Retinal pigment epithelial cell (primary cell): ENCODE results near the gene OFD1.

ENCODE experiments used
- DNase-seq: peaks from one replicate; pipeline ENCODE4 v3.0.0-alpha.2; 2010; ENCODE audit warnings: low read depth
- H3K4me3 ChIP-seq: 2 replicates; pipeline ENCODE4 v1.5.1; 2011; ENCODE audit warnings: mild to moderate bottlenecking, low read length, control low read depth, moderate library complexity
- TF ChIP-seq, protein P1 (sequence below): conservative IDR thresholded peaks from 2 replicates; pipeline ENCODE4 v1.5.1; 2011; ENCODE audit warnings: low read depth, low read length, control low read depth, inconsistent platforms

The OFD1 gene

DNA sequence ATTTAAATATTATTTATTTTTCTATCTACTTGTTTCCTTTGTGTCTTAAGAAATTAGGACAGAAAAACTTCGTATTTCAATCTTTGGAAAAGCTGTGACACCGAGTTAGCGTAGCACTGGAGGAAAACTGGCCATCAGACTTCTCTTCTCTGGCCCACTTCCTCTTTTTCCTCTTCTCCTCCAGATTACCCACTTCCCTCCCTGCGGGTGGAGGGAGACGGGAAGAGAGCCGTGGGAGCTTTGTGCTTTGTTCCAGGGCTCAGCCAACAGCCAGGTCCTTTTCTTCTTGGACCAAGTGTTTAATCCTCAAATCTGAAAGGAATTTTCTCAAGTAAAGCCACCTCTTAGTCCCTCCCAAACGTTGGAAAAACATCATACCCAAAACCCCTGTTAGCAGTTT is 29.7 kb downstream of the OFD1 start:
- no peak for DNase-seq
- TF ChIP-seq, protein P1, sequence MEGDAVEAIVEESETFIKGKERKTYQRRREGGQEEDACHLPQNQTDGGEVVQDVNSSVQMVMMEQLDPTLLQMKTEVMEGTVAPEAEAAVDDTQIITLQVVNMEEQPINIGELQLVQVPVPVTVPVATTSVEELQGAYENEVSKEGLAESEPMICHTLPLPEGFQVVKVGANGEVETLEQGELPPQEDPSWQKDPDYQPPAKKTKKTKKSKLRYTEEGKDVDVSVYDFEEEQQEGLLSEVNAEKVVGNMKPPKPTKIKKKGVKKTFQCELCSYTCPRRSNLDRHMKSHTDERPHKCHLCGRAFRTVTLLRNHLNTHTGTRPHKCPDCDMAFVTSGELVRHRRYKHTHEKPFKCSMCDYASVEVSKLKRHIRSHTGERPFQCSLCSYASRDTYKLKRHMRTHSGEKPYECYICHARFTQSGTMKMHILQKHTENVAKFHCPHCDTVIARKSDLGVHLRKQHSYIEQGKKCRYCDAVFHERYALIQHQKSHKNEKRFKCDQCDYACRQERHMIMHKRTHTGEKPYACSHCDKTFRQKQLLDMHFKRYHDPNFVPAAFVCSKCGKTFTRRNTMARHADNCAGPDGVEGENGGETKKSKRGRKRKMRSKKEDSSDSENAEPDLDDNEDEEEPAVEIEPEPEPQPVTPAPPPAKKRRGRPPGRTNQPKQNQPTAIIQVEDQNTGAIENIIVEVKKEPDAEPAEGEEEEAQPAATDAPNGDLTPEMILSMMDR, result no peak
- H3K4me3 ChIP-seq, result no peak overlapping the region

DNA sequence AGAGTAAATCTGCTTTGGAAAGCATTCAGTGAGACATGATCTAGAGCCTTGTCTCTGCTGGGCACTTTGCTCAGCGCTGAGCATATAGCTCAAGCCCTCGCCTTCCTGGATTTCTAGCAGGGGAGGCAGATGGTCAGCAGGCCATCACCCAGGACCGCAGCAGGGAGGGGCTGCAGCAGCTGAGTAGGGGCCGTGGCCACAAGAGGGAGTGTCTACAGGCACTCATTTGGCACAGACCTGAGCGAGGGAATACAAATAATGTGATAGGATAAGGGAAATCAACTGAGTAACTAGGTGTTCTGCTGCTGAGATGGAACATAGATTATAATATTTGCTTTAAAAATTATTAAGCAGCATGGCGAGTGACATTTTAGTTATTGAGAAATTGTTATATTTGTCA is 30.2 kb downstream of the OFD1 start:
- H3K4me3 ChIP-seq, result no peak overlapping the region
- TF ChIP-seq, protein P1, result peak; percentile 53
- DNase-seq, result no peak

DNA sequence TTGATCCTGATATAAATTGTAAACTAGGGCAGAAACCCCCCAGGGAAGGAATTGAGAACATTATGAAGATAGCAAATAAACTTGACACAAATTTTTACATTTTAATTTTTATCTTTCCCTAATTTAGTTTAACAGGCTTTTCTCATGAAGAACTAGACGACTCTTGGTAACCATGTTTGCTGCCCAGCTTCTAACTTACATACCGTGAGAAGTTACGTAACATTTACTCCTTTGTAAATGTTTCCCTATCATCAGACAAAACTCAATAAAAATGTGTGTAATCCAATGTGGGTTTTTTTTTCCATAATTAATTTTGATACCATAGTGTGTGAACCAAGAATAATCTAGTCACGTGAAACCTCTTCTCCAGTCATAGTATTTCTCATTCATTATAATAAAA is 34.4 kb downstream of the OFD1 start:
- TF ChIP-seq, protein P1, result no peak
- DNase-seq, result no peak
- no peak overlapping the region for H3K4me3 ChIP-seq

DNA sequence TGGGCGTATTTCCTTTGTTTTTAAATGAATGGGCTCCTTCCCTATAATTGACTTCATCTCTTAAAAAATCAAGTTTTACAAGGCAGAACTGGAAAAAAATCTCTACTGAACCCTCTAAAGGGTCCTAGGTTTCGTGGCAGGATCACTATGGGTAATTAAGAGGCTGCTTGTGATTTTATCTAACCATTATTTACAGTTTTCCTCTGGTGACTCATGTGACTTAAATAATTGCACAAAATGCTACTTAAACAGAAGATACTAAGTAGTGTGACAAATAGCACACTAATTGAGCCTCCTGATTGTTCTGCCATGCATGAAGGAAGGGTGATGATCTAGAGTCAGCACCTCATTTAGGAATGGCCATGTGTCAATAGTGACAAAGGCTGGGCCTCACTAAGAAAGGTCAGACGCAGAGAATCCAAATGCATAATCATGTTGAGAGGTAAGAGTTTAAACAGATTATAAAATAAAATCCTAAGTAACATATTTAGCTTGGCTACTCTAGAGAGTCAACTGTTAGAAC is 35.5 kb downstream of the OFD1 start:
- TF ChIP-seq, protein P1, result no peak
- no peak overlapping the region for H3K4me3 ChIP-seq
- no peak for DNase-seq

DNA sequence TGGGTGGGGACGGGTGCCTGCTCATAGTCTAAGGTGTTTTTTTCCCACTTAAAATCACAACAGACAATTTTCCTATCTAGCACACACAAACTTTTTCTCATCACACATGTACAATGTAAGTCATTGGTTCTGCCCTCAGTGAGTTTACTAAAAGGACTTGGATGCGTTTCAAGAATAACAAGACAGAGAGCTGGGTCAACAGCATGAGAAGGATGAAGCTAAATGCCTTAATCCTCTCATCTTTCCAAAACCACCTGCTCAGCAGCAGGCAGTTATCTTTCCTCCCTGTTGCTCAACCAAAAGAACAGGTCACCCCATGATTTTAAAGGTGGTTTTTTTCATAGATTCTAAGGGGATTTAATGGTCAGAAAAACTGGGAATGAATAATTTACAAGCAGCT is 40.1 kb downstream of the OFD1 start:
- TF ChIP-seq, protein P1, result no peak
- DNase-seq, result no peak

DNA sequence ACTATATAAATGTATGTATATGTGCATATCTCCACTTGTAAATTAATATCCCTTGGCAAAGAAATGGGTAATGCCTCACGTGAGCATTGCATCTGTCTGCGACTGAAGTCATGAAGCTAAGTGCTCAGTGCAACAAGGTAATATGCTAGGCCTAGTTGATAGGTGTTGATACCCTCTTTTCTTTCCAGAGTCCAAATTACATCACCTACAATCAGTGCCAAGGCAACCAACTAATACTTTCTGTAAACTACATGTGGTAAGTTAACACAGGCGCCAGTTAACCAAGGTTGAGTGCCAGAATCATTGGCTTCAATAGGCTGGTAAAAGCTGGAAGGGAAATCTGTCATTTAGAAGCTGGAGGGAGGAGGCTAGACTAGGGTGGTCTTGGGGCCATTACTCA is 41.3 kb downstream of the OFD1 start:
- TF ChIP-seq, protein P1, result no peak
- no peak overlapping the region for H3K4me3 ChIP-seq
- no peak for DNase-seq

More for the DNA sequence above, 40.1 kb downstream of the OFD1 start:
- H3K4me3 ChIP-seq, result no peak overlapping the region

DNA sequence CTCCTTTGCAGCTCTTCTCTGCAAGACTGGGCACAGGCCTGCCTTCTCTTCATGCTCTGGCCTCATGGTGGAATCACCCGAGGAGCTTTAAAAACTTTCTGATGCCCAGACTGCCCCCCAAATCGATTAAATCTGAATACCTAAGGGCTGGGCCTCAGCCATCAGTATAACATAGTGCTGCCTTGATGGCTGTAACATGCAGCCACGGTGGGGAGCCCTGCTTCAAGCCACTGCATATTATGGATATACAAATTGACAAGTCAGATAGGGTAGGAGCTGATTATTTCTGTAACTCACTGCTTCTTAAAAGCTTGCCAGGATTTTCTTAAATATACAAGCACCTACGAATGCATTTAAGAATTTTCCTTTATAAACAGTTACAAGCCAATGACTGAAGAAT is 41.8 kb downstream of the OFD1 start:
- no peak overlapping the region for H3K4me3 ChIP-seq
- DNase-seq, result no peak
- TF ChIP-seq, protein P1, result no peak
